HL-60 (cell line): ENCODE data around the gene KCNK17.

Source experiments
- DNase-seq, 2 experiments: peaks; one replicate each; pipeline ENCODE4 v3.0.0-alpha.2; 2010 to 2020; ENCODE audit warnings: low read depth in 1 of 2, low spot score in 1 of 2
- H3K27ac ChIP-seq: fragments of 250-450 bp; sonication (Bioruptor Pico); replicated peaks from 2 replicates; pipeline ENCODE4 v1.5.1; 2020; ENCODE audit warnings: mild to moderate bottlenecking, moderate library complexity
- H3K27me3 ChIP-seq: fragments of 250-450 bp; sonication (Bioruptor Pico); 2 replicates; pipeline ENCODE4 v1.5.1; 2021; ENCODE audit warnings: mild to moderate bottlenecking, moderate library complexity; ENCODE audit not compliant: insufficient read depth, poor library complexity, severe bottlenecking
- H3K4me3 ChIP-seq: replicated peaks from 2 replicates; pipeline ENCODE4 v1.5.1; 2011; ENCODE audit warnings: mild to moderate bottlenecking, control low read depth, low read length; ENCODE audit not compliant: insufficient read depth
- CTCF ChIP-seq: IDR thresholded peaks from one replicate; pipeline ENCODE4 v1.5.1; 2011; ENCODE audit warnings: low read length, control low read depth, inconsistent platforms; ENCODE audit not compliant: insufficient read depth
- GABPA ChIP-seq: IDR thresholded peaks from 2 replicates; pipeline ENCODE4 v1.6.1; 2012; ENCODE audit warnings: low read depth
- POLR2AphosphoS5 ChIP-seq: IDR thresholded peaks from 2 replicates; pipeline ENCODE4 v1.6.1; 2012; ENCODE audit warnings: low read depth
- REST ChIP-seq: IDR thresholded peaks from 2 replicates; pipeline ENCODE4 v1.6.1; 2012; ENCODE audit warnings: low read depth; ENCODE audit not compliant: insufficient replicate concordance
- SPI1 ChIP-seq: IDR thresholded peaks from 2 replicates; pipeline ENCODE4 v1.6.1; 2012; ENCODE audit warnings: low read depth, mild to moderate bottlenecking, borderline replicate concordance

The KCNK17 gene

GRCh38 chr6:39249278-39249677 is 64.9 kb downstream of the KCNK17 start:
- Histone ChIP-seq H3K27ac (no peak overlapping the region), H3K4me3 (no peak overlapping the region), H3K27me3 (no peaks in the 10 kb centered on the region)
- no peak for DNase-seq
- TF ChIP-seq GABPA (no peak), POLR2AphosphoS5 (no peak), SPI1 (no peak), CTCF (no peak), REST (no peak)
